HG02759 (cell line): Measurements from ENCODE around the gene RASSF5.
"Not testable (repeated sequence)": the region's sequence is repeated elsewhere in the genome, so short reads cannot be mapped to it uniquely, and the experiment has no call there.

Experiments used
- ATAC-seq: cut with Tn5 transposase; IDR thresholded peaks from one replicate; pipeline ENCODE4 v1.9.1; 2021; ENCODE audit warnings: mild to moderate bottlenecking, moderate library complexity; ENCODE audit not compliant: unreplicated experiment

The RASSF5 gene

GRCh38 chr1:206476058-206476457, 31.3 kb upstream of the RASSF5 start:
- ATAC-seq, result no peak

DNA sequence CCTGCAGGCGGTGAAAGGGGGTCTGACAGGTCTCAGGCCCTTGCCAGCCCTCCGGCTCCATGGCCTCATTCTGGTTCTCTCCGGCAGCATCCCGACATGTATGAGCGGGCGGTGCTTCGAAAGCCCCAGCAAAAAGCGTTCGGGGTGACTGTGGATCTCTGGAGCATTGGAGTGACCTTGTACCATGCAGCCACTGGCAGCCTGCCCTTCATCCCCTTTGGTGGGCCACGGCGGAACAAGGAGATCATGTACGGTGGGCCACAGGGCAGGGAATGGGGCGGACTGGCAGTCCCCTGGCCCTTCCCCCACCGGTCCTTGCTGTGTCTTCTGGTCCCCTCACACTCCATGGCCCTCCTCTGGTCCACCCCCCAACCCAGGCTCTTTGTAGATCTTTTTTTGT, 30.7 kb upstream of the RASSF5 start:
- no peak for ATAC-seq

GRCh38 chr1:206477110-206477509, 30.2 kb upstream of the RASSF5 start:
- no peak for ATAC-seq

DNA sequence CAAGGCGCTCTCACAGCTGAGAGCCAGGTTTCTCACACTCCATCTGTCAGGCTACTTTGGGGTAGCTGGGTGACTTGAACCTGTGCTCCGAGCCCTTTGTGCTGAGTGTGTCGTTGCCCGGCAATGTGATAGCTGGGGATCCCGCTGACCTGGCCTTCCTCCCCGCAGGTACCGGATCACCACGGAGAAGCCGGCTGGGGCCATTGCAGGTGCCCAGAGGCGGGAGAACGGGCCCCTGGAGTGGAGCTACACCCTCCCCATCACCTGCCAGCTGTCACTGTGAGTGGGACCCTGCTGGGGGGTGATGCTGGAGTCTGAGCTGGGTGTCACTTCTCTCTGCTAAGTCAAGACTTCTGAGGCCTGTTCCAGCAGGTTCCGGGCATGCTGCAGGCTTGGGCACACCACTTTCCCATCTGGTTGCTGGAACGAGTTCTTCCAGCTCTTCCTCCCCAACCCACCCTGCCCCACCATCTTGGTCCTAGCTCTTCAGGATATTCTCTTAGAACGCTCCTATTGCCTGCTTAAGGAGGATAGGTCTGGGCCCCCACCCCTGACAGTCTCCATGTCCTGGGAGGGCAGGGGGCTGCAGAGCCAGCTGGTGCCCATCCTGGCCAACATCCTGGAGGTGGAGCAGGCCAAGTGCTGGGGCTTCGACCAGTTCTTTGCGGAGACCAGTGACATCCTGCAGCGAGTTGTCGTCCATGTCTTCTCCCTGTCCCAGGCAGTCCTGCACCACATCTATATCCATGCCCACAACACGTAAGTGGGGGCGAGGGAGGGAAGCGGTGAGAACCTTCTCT, 29.6 kb upstream of the RASSF5 start:
- no peak for ATAC-seq

DNA sequence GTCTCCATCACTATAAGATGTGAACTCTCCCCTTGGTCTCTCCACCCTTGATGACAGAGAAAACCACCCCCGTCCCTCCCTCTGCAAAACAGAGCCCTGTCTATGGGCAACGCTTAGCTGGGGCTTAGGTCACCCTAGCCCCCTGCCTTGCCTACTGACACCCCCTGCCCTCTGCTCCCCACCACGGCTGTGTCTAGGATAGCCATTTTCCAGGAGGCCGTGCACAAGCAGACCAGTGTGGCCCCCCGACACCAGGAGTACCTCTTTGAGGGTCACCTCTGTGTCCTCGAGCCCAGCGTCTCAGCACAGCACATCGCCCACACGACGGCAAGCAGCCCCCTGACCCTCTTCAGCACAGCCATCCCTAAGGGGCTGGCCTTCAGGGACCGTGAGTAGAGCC, 28.6 kb upstream of the RASSF5 start:
- ATAC-seq, result no peak

- ATAC-seq, result no peak
Measured at GRCh38 chr1:206479183-206480125, 27.9 kb upstream of the RASSF5 start.

GRCh38 chr1:206480211-206480610, 27.1 kb upstream of the RASSF5 start:
- no peak for ATAC-seq

DNA sequence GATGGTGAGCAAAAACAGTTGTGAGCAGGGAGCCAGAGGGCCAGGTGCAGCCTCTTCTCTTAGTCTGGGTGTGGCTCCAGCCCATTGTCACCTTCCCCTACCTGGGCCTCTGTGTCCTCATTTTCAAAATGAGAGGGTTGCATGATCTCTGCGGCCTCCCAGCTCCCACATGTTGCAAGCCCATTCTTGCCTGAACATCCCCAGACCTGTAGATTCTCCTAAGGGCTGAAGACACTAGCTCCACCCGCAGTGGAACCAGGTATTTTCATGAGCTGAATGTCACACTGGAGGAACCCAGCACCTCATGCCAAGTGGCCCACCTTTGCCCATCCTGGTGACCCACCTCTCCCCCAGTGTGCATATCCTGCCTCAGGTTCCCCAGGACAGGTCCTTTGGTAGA, 24.7 kb upstream of the RASSF5 start:
- ATAC-seq, result no peak

DNA sequence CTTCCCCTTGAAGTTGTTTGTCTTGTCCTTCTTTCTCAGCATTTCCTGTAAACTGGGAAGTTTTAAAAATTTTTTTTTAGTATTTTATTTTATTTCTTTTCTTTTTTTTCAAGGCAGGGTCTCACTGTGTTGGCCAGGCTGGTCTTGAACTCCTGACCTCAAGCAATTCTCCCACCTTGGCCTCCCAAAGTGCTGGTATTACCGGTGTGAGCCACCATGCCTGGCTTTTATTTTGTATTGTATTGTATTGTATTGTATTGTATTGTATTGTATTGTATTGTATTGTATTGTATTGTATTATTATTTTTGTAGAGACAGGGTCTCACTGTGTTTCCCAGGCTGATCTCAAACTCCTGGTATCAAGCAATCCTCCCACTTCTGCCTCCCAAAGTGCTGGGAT, 23.5 kb upstream of the RASSF5 start:
- ATAC-seq, result not testable (repeated sequence)

GRCh38 chr1:206484901-206485300, 22.4 kb upstream of the RASSF5 start:
- ATAC-seq, result no peak

- no peak for ATAC-seq
Measured at GRCh38 chr1:206486995-206487788, 20.1 kb upstream of the RASSF5 start.

- ATAC-seq, result no peak
Measured at GRCh38 chr1:206487970-206488369, 19.4 kb upstream of the RASSF5 start.

DNA sequence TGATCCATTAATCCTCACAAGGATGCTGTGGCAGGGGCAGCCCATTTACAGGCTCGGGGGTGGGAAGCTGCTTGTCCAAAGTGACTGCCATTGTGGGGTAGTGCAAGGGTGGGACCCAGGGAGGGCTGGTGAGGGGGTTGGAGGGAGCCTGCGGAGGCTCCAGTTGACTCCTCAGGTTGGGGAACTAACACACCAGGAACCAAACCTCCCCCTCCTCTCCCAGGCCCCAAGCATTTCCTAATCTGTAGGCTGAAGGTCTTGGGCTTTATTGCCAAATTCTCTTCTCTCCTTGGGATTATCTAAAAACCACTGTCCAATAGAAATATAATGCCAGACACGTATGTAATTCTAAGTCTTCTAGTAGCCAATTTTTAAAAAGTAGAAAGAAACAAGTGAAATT, 18.9 kb upstream of the RASSF5 start:
- no peak for ATAC-seq

DNA sequence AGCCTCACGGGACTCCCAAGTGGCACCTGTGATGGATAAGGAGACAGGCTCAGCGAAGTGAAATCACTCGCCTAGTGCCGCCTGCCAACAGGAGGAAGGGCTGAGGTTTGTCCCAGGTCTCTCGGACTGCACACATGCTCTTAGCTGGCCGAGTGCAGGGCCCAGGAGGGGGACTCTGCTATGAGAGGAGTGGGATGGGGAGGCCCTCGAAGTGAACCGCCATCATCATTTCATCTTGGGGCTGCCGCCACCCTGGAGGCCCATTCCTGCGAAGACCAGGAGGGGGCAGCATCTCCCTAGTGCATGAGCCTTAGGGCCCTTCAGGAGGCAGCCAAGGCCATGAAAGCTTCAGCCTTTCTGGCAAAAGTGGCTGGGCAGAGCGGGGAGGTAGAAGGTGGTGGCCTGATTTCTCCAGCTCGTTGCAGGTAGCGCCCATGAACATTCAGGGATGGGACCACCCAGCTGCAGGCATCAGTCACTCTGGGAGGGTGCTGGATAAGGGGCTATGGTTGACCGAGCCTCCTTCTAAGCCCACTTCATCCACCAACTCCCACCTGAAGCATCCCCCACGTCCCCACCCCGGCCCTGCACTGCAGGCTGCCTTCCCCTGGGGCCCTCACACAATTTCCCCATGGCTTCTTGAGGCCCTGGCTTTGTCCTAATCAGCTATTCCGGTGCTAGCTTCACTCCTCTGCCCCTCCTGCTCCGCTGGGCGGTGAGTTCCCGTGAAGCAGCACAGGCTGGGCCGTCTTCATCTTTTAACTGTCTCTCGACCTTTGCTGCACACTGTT, 17.2 kb upstream of the RASSF5 start:
- peak; percentile 55 for ATAC-seq

DNA sequence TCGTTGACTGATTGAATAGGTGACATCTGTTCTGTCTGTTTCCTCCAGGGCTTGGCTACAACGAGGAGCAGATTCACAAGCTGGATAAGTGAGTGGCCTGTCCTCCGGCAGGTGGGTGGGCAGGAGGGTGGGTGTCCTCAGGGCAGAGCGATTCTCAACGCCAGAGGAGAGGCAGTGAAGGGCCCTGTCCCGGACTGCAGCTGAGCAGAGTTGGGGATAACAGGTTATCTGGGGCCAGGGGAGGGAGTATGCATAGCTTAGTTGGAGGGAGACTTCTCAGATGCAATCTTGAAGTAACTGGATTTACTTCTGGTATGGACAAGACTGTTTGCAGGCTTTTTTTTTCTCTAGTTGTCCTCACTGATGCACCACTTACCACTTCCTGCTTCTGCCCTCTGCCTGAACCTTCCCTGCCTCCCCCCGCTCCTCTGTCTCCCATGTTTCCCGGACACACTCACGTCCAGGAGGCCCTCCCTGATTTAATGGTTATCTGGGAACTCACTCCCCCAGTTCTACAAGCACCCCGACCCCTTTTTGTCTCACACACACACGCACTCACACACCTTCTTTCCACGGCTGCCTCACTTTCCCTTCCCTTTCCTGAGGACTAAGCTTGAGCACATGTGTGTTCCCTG, 16.4 kb upstream of the RASSF5 start:
- no peak for ATAC-seq

- no peak for ATAC-seq
Measured at GRCh38 chr1:206491616-206492015, 15.7 kb upstream of the RASSF5 start.

- no peak for ATAC-seq
Measured at GRCh38 chr1:206492589-206492988, 14.7 kb upstream of the RASSF5 start.

DNA sequence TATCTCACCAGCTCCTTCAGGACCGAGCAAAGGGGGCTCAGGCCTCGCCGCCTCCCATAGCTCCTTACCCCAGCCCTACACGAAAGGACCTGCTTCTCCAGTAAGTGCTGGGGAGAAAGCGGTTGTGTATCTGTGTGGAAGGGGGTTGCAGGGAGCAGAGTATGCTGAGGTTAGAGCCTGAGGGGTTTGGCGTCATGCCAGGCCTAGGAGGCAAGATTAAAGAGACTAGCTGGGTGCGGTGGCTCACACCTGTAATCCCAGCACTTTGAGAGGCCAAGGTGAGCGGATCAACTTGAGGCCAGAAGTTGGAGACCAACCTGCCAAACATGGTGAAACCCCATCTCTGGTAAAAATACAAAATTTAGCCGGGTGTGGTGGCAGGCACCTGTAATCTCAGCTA, 14.1 kb upstream of the RASSF5 start:
- no peak for ATAC-seq

GRCh38 chr1:206495011-206495461, 12.3 kb upstream of the RASSF5 start:
- ATAC-seq, result no peak
